Caco-2 (cell line): ENCODE data around the gene TTN. TPM values are rescaled to one million over a fixed set of nuclear protein-coding genes. Genes with fewer than 3 reads are reported as not detected.

Source experiments
- BruUV-seq: library from RNA; stranded (reverse); fragments of 400-500 nt; replicated peaks from 2 replicates; lab custom pipeline; 2021; lab: Mats Ljungman, UMichigan
- CTCF ChIA-PET: fragments of 300-600 bp; sonication (Branson Sonifier 250); formaldehyde crosslinking; loops from one replicate; lab custom pipeline; 2022; ENCODE audit warnings: antibody characterized with exemption; lab: Charles Lee
- POLR2A ChIA-PET: fragments of 300-600 bp; sonication (Branson Sonifier 250); formaldehyde crosslinking; loops from one replicate; lab custom pipeline; 2022; ENCODE audit warnings: antibody characterized with exemption; lab: Charles Lee
- DNase-seq, 2 experiments: peaks; one replicate each; pipeline versions ENCODE4 v3.0.0 to v3.0.0-alpha.2; 2020 to 2022
- H3K27me3 ChIP-seq: replicated peaks from 2 replicates; pipeline ENCODE4 v1.6.0; 2011; ENCODE audit warnings: low read length; ENCODE audit not compliant: control insufficient read depth, insufficient read depth
- H3K36me3 ChIP-seq: 2 replicates; pipeline ENCODE4 v1.5.1; 2011; ENCODE audit warnings: low read length; ENCODE audit not compliant: control insufficient read depth, insufficient read depth
- H3K4me1 ChIP-seq: fragments of 250-450 bp; sonication (Bioruptor Pico); 2 replicates; pipeline ENCODE4 v1.5.1; 2020; ENCODE audit warnings: mild to moderate bottlenecking
- H3K4me3 ChIP-seq: 2 replicates; pipeline ENCODE4 v1.5.1; 2011; ENCODE audit warnings: low read depth, mild to moderate bottlenecking, control low read depth, low read length
- H3K9me3 ChIP-seq: fragments of 250-450 bp; sonication (Bioruptor Pico); 2 replicates; pipeline ENCODE4 v1.5.1; 2020; ENCODE audit warnings: mild to moderate bottlenecking, moderate library complexity
- H3K27ac Mint-ChIP-seq: one replicate; pipeline ENCODE4 v1.8.0; 2022; ENCODE audit warnings: mixed read lengths; ENCODE audit not compliant: unreplicated experiment
- H3K27me3 Mint-ChIP-seq: one replicate; pipeline ENCODE4 v1.8.0; 2022; ENCODE audit warnings: mixed read lengths; ENCODE audit not compliant: insufficient read depth, unreplicated experiment
- H3K36me3 Mint-ChIP-seq: one replicate; pipeline ENCODE4 v1.8.0; 2022; ENCODE audit warnings: mild to moderate bottlenecking, mixed read lengths; ENCODE audit not compliant: insufficient read depth, unreplicated experiment
- H3K4me1 Mint-ChIP-seq: one replicate; pipeline ENCODE4 v1.8.0; 2022; ENCODE audit warnings: low read depth, mixed read lengths; ENCODE audit not compliant: unreplicated experiment
- H3K4me3 Mint-ChIP-seq: one replicate; pipeline ENCODE4 v1.8.0; 2022; ENCODE audit warnings: mild to moderate bottlenecking, moderate library complexity, mixed read lengths; ENCODE audit not compliant: unreplicated experiment
- H3K9me3 Mint-ChIP-seq: one replicate; pipeline ENCODE4 v1.8.0; 2022; ENCODE audit warnings: mixed read lengths; ENCODE audit not compliant: unreplicated experiment
- CTCF ChIP-seq, 2 experiments: fragments of 200-600 bp in 1 of 2; IDR thresholded peaks; 1 replicate in 1 of 2; 2 replicates in 1 of 2; pipeline versions ENCODE4 v1.5.1 to v1.8.0; 2011 to 2022; ENCODE audit warnings: antibody characterized with exemption in 1 of 2, control low read depth in 1 of 2, inconsistent platforms in 1 of 2, low read depth in 1 of 2, low read length in 1 of 2, mild to moderate bottlenecking in 1 of 2, moderate library complexity in 1 of 2; ENCODE audit not compliant: insufficient read depth in 1 of 2, severe bottlenecking in 1 of 2, unreplicated experiment in 1 of 2
- intact Hi-C: fragments of 100-400 bp; cut with micrococcal nuclease; formaldehyde crosslinking; loops from one replicate; pipeline ENCODE4 v1.10.0; 2022; ENCODE audit not compliant: unreplicated experiment
- total RNA-seq: library from RNA; stranded (reverse); gene quantifications from 2 replicates; pipeline ENCODE4 v1.2.3, GENCODE V29; 2022

Gene TTN
- total RNA-seq, 1 experiment from 2014 or later: 9.3 TPM

- intact Hi-C loops: no loop called here
- TF ChIP-seq CTCF (IDR thresholded peaks at IDR 0.05; ENCODE audit: insufficient read depth in 1 of 2, low read depth in 1 of 2, low read length in 1 of 2, severe bottlenecking in 1 of 2, unreplicated experiment in 1 of 2): no peak
- no TSS peak for BruUV-seq
Observed at GRCh38 chr2:178702361-178702760, 104.9 kb downstream of the TTN start.

GRCh38 chr2:178700922-178701342, 106.3 kb downstream of the TTN start:
- POLR2A ChIA-PET: no interaction called here
- peak overlapping the region; percentile 2 for H3K4me3 Mint-ChIP-seq
- Histone ChIP-seq H3K4me1 (no peaks in the 10 kb centered on the region), H3K27me3 (no peaks in the 10 kb centered on the region), H3K9me3 (no peaks in the 10 kb centered on the region), H3K36me3 (no peaks in the 10 kb centered on the region), H3K4me3 (no peak overlapping the region)
- H3K27ac Mint-ChIP-seq: no peak overlapping the region
- DNase-seq: peak in 1 of 2 experiments; percentile 11
- CTCF ChIA-PET: interaction anchor here (0.5 to 1.2 kb wide), 5 partner anchors 18 to 1800 kb away, joined by 3 to 4 read pairs (median 3); no protein-coding TSS in a partner anchor
- peaks cover 6% of the 10 kb centered on the region for H3K36me3 Mint-ChIP-seq
- no peaks in the 10 kb centered on the region for H3K9me3 Mint-ChIP-seq
- peak; percentile 87 to 90 for TF ChIP-seq CTCF (IDR thresholded peaks at IDR 0.05; ENCODE audit: insufficient read depth in 1 of 2, low read depth in 1 of 2, low read length in 1 of 2, severe bottlenecking in 1 of 2, unreplicated experiment in 1 of 2)
- peaks cover 6% of the 10 kb centered on the region for H3K4me1 Mint-ChIP-seq
- no TSS peak for BruUV-seq
- intact Hi-C loops: no loop called here
- H3K27me3 Mint-ChIP-seq: no peaks in the 10 kb centered on the region

More at GRCh38 chr2:178702361-178702760, 104.9 kb downstream of the TTN start:
- no peak for DNase-seq
- Histone ChIP-seq H3K9me3 (no peaks in the 10 kb centered on the region), H3K36me3 (no peaks in the 10 kb centered on the region), H3K27me3 (no peaks in the 10 kb centered on the region), H3K4me3 (no peak overlapping the region), H3K4me1 (no peaks in the 10 kb centered on the region)
- Mint-ChIP-seq H3K27ac (no peak overlapping the region), H3K27me3 (no peaks in the 10 kb centered on the region), H3K9me3 (no peaks in the 10 kb centered on the region), H3K4me3 (no peak overlapping the region), H3K36me3 (peaks cover 7% of the 10 kb centered on the region), H3K4me1 (peaks cover 6% of the 10 kb centered on the region)
- ChIA-PET CTCF (no interaction called here), POLR2A (no interaction called here)

- no peak overlapping the region for H3K27ac Mint-ChIP-seq
- ChIA-PET CTCF (interaction anchor here (0.6 to 1.2 kb wide), 4 partner anchors 17 to 1801 kb away, joined by 3 to 4 read pairs (median 3); no protein-coding TSS in a partner anchor), POLR2A (no interaction called here)
- no peaks in the 10 kb centered on the region for H3K4me1 ChIP-seq
- intact Hi-C loops: no loop called here
- no peaks in the 10 kb centered on the region for H3K27me3 Mint-ChIP-seq
- H3K36me3 Mint-ChIP-seq: peaks cover 6% of the 10 kb centered on the region
- no peaks in the 10 kb centered on the region for H3K27me3 ChIP-seq
- DNase-seq: no peak
- H3K36me3 ChIP-seq: no peaks in the 10 kb centered on the region
- no TSS peak for BruUV-seq
- H3K9me3 ChIP-seq: no peaks in the 10 kb centered on the region
- peaks cover 6% of the 10 kb centered on the region for H3K4me1 Mint-ChIP-seq
- H3K4me3 Mint-ChIP-seq: no peak overlapping the region
- H3K9me3 Mint-ChIP-seq: no peaks in the 10 kb centered on the region
- TF ChIP-seq CTCF (IDR thresholded peaks at IDR 0.05; ENCODE audit: insufficient read depth in 1 of 2, low read depth in 1 of 2, low read length in 1 of 2, severe bottlenecking in 1 of 2, unreplicated experiment in 1 of 2): no peak
- H3K4me3 ChIP-seq: no peak overlapping the region
Observed at GRCh38 chr2:178700136-178700535, 107.1 kb downstream of the TTN start.
